MM.1S (cell line): ENCODE data around the gene STK4.

Experiments used
- CTCF ChIP-seq: fragments of 300-600 bp; sonication (generic); IDR thresholded peaks from 2 replicates; pipeline ENCODE4 v1.5.1; 2016; ENCODE audit warnings: antibody characterized with exemption, low read length, mixed read lengths
- EZH2phosphoT487 ChIP-seq: fragments of 300-600 bp; sonication (generic); IDR thresholded peaks from 2 replicates; pipeline ENCODE4 v1.6.1; 2018; ENCODE audit warnings: antibody characterized with exemption, low read length

DNA sequence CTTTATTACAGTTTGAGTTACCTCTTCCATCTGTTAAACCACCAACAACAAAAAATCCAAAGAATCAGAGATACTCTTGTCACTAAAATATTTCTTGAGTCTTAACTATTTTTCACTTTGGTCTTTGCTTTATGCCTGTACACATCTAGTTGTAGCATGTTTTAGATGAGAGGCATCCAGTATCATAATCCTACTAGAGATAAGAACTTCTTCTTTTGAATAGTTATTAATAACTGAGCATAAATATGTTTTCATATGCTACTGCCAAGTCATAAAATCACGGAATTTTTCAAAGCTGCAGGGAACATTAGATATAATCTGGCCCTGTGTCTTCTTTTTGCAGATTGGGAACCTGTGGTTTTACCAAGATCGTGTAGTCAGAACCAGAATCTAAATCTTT lies 55.3 kb downstream of the STK4 start:
- TF ChIP-seq CTCF: no peak
- no peak for TF ChIP-seq EZH2phosphoT487
